Measurements from ENCODE around the gene SMIM28.
"Not testable (repeated sequence)": the region's sequence is repeated elsewhere in the genome, so short reads cannot be mapped to it uniquely, and the experiment has no call there.

DNA sequence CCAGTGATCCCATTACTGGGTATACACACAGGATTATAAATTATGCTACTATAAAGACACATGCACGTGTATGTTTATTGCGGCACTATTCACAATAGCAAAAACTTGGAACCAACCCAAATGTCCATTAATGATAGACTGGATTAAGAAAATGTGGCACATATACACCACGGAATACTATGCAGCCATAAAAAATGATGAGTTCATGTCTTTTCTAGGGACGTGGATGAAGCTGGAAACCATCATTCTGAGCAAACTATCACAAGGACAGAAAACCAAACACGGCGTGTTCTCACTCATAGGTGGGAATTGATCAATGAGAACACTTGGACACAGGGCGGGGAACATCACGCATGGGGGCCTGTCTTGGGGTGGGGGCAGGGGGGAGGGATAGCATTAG is 9.0 kb upstream of the SMIM28 start:
- not testable (repeated sequence) for TF ChIP-seq POLR2A, POLR2AphosphoS5 (IDR thresholded peaks at IDR 0.05; ENCODE audit: low read depth, low read length)

All from GM12891 (cell line).